Osteoblast (primary cell): ENCODE measurements around the gene NNMT. TPM values are rescaled to one million over a fixed set of nuclear protein-coding genes. Genes with fewer than 3 reads are reported as not detected.

ENCODE experiments used
- DNase-seq: peaks from one replicate; pipeline ENCODE4 v3.0.0; 2011; ENCODE audit warnings: low spot score, mixed read lengths; ENCODE audit not compliant: insufficient read length; ENCODE audit errors: missing footprints
- H2AFZ ChIP-seq: 2 replicates; pipeline ENCODE4 v1.6.0; 2011; ENCODE audit warnings: mild to moderate bottlenecking, low read length
- H3K27ac ChIP-seq: 2 replicates; pipeline ENCODE4 v1.5.1; 2011; ENCODE audit warnings: mild to moderate bottlenecking, low read depth, low read length, moderate library complexity
- H3K27me3 ChIP-seq: 2 replicates; pipeline ENCODE4 v1.6.0; 2012; ENCODE audit warnings: mild to moderate bottlenecking, control low read depth, inconsistent platforms, low read length, moderate library complexity; ENCODE audit not compliant: insufficient read depth
- H3K36me3 ChIP-seq: 2 replicates; pipeline ENCODE4 v1.5.1; 2011; ENCODE audit warnings: mild to moderate bottlenecking, low read length, control low read depth, moderate library complexity; ENCODE audit not compliant: insufficient read depth
- H3K4me1 ChIP-seq: 2 replicates; pipeline ENCODE4 v1.5.1; 2011; ENCODE audit warnings: mild to moderate bottlenecking, low read length, control low read depth, moderate library complexity; ENCODE audit not compliant: insufficient read depth
- H3K4me2 ChIP-seq: 2 replicates; pipeline ENCODE4 v1.6.0; 2011; ENCODE audit warnings: mild to moderate bottlenecking, low read length; ENCODE audit not compliant: insufficient read depth
- H3K4me3 ChIP-seq: fragments of 200-600 bp; sonication (generic); 3 replicates; pipeline ENCODE4 v1.5.1; 2012; ENCODE audit warnings: mild to moderate bottlenecking, low read length, inconsistent platforms; ENCODE audit not compliant: insufficient read depth
- H3K79me2 ChIP-seq: 2 replicates; pipeline ENCODE4 v1.6.0; 2012; ENCODE audit warnings: mild to moderate bottlenecking, low read length, control low read depth, inconsistent platforms; ENCODE audit not compliant: insufficient read depth
- H3K9me3 ChIP-seq: 2 replicates; pipeline ENCODE4 v1.5.1; 2011; ENCODE audit warnings: low read depth, low read length, control low read depth
- H4K20me1 ChIP-seq: 2 replicates; pipeline ENCODE4 v1.6.0; 2012; ENCODE audit warnings: mild to moderate bottlenecking, low read length, control low read depth; ENCODE audit not compliant: insufficient read depth
- CTCF ChIP-seq: IDR thresholded peaks from 2 replicates; pipeline ENCODE4 v1.5.1; 2011; ENCODE audit warnings: mild to moderate bottlenecking, low read depth, low read length, moderate library complexity; ENCODE audit errors: extremely low read depth
- total RNA-seq: library from RNA; depleted of rRNA; stranded (reverse); fragments of >200 nt; gene quantifications from 2 replicates; pipeline ENCODE4 v1.2.3, GENCODE V29; 2012

NNMT gene
- total RNA-seq, 1 donor = 1,196 TPM

DNA sequence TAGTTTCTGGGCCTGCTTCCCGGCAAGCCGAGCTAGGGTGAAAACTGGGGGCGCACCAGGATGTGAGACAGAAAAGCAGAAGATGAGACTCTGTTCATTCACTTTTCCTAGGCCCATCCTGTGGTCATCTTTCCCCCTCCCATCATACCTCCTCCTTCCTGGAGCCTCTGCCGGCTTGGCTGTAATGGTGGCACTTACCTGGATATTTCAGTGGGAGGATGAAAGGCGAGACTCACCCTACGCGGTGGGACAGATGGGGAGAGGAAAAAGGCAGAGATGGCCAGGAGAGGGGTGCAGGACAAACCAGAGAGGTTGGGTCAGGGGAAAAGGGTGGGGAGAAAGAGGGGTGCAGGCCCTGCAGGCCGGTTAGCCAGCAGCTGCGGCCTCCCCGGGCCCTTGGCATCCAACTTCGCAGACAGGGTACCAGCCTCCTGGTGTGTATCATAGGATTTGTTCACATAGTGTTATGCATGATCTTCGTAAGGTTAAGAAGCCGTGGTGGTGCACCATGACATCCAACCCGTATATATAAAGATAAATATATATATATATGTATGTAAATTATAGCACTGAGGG, 41.5 kb upstream of the NNMT start:
- Histone ChIP-seq H3K79me2 (no peaks in the 10 kb centered on the region), H4K20me1 (no peaks in the 10 kb centered on the region), H2AFZ (no peak overlapping the region), H3K27me3 (peaks cover 2% of the 10 kb centered on the region), H3K4me2 (no peak overlapping the region), H3K4me3 (no peak overlapping the region), H3K4me1 (peaks cover 4% of the 10 kb centered on the region), H3K9me3 (no peaks in the 10 kb centered on the region), H3K36me3 (no peaks in the 10 kb centered on the region), H3K27ac (no peak overlapping the region)
- DNase-seq = no peak
- TF ChIP-seq CTCF = no peak

GRCh38 chr11:114255289-114255688, 40.9 kb upstream of the NNMT start:
- Histone ChIP-seq H3K79me2 (no peaks in the 10 kb centered on the region), H3K4me1 (peaks cover 4% of the 10 kb centered on the region), H3K4me3 (no peak overlapping the region), H3K36me3 (no peaks in the 10 kb centered on the region), H3K27ac (no peak overlapping the region), H3K27me3 (peaks cover 2% of the 10 kb centered on the region), H3K9me3 (no peaks in the 10 kb centered on the region), H3K4me2 (no peak overlapping the region), H2AFZ (no peak overlapping the region), H4K20me1 (no peaks in the 10 kb centered on the region)
- no peak for TF ChIP-seq CTCF
- DNase-seq = no peak

DNA sequence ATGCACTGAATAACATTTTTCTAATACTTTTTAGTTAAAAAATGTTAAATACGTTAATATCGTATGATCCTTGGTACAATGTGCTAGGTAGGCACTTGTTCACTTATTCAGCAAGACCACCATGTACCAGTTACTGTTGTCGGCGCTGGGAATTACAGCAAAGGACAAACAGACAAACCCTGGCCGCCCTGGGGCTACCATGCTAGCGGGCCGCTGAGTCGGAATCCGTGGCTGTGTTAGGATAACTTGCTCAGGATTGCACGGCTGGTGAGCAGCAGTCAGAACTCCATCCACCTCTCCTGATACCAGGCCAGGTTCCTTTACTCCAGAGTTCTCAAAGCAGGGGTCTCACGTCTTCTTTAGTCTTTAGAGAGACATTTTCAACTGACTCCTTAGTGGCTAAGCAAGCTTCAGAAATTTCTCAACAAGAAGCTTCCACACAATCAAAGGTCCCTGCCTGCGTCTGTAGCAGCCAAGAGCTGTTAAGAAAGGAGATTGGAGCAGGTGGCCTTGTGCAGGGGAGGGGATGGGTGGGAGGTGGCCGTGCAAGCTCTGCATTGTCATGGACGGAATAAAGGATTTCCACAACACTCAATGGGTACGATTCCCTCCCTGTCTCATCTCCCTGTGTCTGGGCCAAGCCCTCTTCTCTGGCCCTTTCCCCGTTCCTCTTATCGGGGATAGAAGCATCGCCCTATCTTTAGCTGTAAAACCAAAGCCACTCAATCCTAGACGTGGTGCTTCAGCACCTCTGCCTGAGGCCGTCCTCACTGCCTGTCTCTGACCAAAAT, 39.8 kb upstream of the NNMT start:
- Histone ChIP-seq H3K4me1 (peaks cover 4% of the 10 kb centered on the region), H3K9me3 (no peaks in the 10 kb centered on the region), H3K4me2 (no peak overlapping the region), H3K27ac (no peak overlapping the region), H2AFZ (no peak overlapping the region), H3K36me3 (no peaks in the 10 kb centered on the region), H4K20me1 (no peaks in the 10 kb centered on the region), H3K27me3 (peaks cover 2% of the 10 kb centered on the region), H3K4me3 (no peak overlapping the region), H3K79me2 (no peaks in the 10 kb centered on the region)
- no peak for DNase-seq
- TF ChIP-seq CTCF = no peak

- no peak for TF ChIP-seq CTCF
- no peak overlapping the region for H2AFZ ChIP-seq
- no peak overlapping the region for H3K4me3 ChIP-seq
Measured at GRCh38 chr11:114256967-114257286, 39.3 kb upstream of the NNMT start.

More at GRCh38 chr11:114256967-114257286, 39.3 kb upstream of the NNMT start:
- Histone ChIP-seq H3K4me1 (peaks cover 4% of the 10 kb centered on the region), H3K27me3 (peaks cover 2% of the 10 kb centered on the region), H3K9me3 (no peaks in the 10 kb centered on the region), H3K27ac (no peak overlapping the region), H4K20me1 (no peaks in the 10 kb centered on the region), H3K4me2 (no peak overlapping the region), H3K36me3 (no peaks in the 10 kb centered on the region), H3K79me2 (no peaks in the 10 kb centered on the region)
- DNase-seq = no peak
